Uterus (tissue), 2 donors: Measurements from ENCODE around the gene UBQLN3.

Experiments used
- CTCF ChIP-seq, 4 experiments: fragments of 200-600 bp in 2 of 4; fragments of 450-650 bp in 2 of 4; sonication (generic) in 2 of 4; IDR thresholded peaks; one replicate each; pipeline ENCODE4 v1.5.1; 2016 to 2019; ENCODE audit warnings: antibody characterized with exemption in 4 of 4, mild to moderate bottlenecking in 2 of 4, moderate library complexity in 1 of 4
- POLR2A ChIP-seq, 2 donors: fragments of 450-650 bp; IDR thresholded peaks; one replicate each; pipeline ENCODE4 v1.6.1; 2016; ENCODE audit warnings: antibody characterized with exemption in 2 of 2, mild to moderate bottlenecking in 1 of 2, moderate library complexity in 1 of 2

DNA sequence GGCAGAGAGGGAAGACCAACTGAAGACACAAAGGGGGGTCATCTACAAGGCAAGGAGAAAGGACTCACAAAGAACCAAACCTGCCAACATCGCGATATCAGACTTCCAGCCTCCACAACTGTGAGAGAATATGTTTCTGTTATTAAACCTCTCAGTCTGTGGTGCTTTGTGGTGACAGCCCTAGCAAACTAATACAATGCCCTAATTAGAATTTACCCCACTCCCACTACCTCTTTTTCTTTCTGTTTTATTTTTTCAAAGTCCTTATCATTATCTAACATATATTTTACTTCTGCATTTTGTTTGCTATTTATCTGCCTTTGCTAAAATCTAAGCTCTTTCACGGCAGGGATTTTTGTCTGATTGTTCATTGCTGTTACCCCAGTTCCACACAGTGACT lies 23.8 kb downstream of the UBQLN3 start:
- TF ChIP-seq CTCF (IDR thresholded peaks at IDR 0.05) (no peak), POLR2A (IDR thresholded peaks at IDR 0.05) (no peak)
